ENCODE measurements around the gene CLSTN1.

GRCh38 chr1:9871021-9871420 is 47.3 kb upstream of the CLSTN1 start:
- TF ChIP-seq CTCF (IDR thresholded peaks at IDR 0.05 in 8 of 11, conservative IDR thresholded peaks at IDR 0.05 in 3 of 11) (no peak), POLR2A (IDR thresholded peaks at IDR 0.05) (no peak), POLR2AphosphoS5 (IDR thresholded peaks at IDR 0.05) (no peak)

All from spleen (tissue), 7 donors.